GM15510 (cell line): Measurements from ENCODE around the gene RNF144B.

Experiments
- POLR2A ChIP-seq: IDR thresholded peaks from 3 replicates; pipeline ENCODE4 v1.6.1; 2011; ENCODE audit warnings: borderline replicate concordance; ENCODE audit not compliant: insufficient read length; ENCODE audit errors: extremely low read depth

Gene RNF144B

DNA sequence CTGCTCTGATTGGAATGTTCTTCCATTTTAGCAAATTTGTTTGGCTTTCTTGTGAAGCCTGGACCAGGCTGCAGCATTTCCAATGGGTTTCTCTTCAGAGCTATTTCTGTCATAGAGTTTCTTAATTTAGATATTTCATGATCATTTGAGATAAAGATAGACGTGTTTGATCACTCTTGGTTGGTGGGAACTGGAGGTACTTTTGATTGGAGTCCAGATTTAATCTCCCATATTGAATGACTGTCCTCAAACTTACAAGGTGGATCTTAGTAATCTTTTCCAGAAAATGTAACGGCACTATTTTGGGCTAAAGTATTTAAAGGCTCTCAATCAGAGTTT is 29.2 kb downstream of the RNF144B start:
- TF ChIP-seq POLR2A: no peak

DNA sequence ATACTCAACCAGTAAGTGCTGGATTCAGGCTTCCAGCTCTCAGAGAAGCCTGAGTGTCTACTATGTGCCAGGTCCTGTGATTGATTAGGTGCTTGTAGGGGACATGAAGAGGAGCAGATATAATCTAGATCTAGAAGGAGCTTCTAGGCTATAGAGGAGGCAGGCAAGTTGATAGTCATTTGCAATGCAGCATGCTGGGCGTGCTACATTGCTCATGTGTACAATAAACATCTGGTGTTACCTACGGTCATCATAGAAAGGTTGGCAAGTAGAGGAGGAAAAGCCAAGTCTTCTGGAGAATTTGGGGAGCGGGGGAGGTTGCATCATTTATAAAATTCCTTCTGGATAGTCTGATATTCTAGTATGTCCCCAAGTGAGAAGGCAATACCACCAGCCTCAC is 33.2 kb downstream of the RNF144B start:
- no peak for TF ChIP-seq POLR2A

DNA sequence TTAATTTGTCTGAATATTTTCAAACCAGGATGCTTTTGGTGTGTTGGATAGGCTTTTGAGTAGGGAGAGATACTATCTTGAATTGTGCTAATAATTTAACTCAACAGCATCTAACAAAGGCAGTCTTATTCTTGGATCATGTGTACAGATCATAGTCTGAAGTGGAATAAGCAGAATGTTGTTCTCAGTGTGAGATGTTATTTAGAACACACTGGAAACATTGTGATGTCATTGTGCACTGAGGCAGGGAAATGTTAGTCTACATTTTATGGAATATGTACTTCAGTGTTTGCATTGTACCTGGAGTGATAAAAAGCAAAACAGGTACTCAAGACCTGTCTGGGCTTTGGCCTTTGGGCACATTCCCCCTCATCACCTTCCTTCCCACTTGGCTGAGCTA is 35.0 kb downstream of the RNF144B start:
- TF ChIP-seq POLR2A: no peak

DNA sequence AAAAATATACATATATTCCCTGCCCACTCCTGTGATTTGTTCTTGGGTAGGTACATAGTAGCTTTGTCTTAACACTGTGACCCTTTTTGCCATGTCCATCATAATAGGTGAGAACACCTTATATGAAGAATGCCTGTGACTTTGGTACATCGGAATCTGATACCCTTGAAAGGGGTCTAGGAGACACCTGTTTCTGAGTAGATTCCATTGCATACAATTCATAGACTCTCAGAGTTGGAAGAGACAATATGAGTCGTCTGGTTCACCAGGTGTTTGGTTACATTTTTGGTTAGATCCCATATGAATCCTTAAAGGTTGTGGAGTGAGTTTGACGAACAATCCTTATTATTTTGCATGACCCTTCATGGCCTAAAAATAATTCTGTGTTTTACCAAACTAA is 36.3 kb downstream of the RNF144B start:
- no peak for TF ChIP-seq POLR2A

DNA sequence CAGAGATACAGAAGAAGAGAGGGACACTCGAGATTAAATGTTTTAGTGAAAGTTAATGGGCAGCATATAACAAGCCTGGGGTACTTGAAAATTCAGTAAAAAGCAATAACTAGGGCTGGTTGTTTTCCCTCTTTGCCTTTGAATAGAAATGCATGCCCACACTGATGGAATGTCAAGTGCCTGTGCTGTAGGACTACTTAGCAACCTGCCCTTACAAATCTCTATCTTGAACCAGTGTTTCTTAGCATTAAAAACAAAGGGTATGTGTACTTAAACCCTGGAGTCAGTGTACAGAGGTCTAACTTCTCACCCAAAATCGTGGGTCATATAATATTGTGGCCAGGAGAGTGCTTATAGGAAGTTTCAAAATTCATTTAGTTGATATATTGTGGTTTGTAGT is 37.1 kb downstream of the RNF144B start:
- TF ChIP-seq POLR2A: no peak

DNA sequence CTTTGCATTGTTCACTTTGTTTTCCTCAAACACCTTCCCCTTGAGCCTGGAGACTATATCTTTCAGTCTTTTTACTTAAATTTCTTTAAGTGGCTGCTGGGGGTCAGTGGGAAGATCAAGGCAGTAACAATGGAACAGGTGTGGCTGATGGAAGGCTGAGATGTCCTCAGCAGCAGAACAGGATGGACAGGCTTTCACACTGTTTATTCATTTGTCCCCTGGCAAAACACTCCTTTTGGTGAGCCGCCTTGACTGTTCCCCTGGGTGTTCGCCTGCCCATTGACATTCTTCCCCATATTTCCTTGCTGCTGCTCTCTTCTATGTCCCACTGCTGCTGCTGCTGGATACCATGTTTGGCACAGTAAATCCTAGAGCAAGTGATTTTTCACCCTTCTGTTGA is 38.1 kb downstream of the RNF144B start:
- no peak for TF ChIP-seq POLR2A

DNA sequence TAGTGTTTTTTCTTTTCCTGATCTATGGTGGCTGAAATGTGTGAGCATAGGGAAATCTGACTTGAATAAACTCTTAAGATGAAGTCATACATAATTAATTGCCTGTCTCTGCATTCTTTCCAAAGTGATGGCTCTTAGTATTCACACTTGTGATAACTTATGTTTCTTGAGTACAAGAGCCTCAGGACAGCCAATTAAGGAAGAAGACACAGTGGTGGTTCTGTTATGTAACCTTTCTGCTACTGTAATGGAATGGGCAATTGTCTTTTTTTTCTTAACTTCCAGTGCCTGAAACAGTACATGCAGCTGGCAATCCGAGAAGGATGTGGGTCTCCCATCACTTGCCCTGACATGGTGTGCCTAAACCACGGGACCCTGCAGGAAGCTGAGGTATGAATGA is 40.1 kb downstream of the RNF144B start:
- no peak for TF ChIP-seq POLR2A

DNA sequence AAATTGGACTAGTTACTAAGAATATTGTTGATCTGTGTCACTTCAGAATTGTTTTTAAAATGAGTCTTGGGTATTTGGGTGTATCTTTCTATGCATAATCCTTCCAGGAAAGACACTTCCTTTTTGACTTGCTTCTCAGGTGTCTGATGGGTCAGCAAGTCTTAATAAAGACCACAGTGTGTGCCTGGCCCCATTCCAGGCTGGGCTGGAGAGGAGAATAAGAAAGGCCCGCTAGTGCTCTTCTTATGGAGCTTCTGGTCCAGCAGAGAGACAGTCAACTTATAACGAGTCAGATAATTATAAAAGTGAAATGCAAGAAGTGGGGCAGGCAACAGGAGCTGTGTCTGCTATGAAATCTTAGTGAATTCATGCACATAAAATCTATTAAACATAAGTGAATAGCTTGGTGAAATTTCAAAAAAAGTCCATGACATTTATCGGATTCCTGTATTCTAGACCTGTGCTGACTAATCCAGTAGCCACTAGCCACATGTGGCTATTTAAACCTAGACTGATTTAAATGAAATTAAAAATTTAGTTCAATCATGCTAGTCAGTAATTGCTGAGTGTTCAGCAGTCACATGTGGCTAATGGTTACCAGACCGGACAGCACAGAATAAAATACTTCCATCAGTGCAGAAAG is 42.6 kb downstream of the RNF144B start:
- TF ChIP-seq POLR2A: no peak

DNA sequence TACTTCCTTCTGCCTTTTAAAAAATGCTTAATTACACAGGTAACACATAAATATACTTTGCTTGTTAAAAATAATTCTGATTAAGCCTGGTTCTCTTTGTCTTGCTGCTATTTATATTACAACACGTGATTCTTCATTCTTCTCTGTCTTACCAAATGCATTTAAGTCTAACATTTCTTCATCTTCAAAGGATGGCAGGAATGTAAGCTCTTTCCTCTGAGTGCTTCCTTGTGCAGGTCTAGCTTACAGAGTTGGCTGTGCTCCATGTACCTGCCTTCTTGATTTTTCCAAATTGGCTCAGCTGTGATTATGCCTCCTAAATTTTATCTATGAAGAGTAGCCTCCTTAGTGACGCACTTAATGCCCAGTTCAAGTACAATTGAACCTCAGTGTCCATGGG is 44.4 kb downstream of the RNF144B start:
- TF ChIP-seq POLR2A: no peak

DNA sequence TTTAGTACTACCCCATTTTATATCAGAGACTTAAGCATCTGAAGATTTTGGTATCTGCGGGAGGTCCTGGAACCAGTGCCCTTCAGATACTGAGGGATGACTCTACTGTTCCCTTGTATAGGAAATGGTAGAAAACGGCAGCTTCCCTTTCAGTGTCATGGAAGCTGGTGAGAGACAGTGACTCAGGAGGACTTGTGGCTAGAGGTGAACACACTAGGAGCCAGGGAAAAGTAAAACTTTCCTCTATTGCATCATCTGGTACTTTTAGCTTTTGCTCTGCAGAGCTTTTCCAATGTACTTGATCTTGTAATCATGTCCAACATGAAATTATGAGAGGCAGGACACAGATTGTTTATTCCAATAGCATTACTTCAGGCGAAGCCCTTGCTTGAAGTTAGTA is 45.0 kb downstream of the RNF144B start:
- no peak for TF ChIP-seq POLR2A

DNA sequence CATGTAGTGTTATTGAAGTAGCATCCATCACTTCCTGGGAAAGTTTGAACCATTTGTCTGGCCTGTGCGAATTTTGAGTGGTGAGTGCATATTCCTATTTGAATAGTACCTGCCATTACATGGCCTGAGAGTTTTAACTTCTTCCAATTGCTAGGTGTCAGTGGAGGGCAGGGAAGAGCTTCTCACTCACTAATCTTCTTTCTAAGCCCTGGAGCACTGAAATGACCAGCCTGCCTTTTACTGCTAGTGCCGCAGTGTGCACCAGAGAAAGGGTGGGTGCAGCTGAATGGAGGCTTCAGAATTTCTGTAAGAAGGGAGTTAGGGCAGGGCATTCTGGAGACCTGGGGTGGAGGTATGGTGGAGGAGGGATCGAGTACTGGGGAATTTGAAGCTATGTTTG is 45.5 kb downstream of the RNF144B start:
- no peak for TF ChIP-seq POLR2A

DNA sequence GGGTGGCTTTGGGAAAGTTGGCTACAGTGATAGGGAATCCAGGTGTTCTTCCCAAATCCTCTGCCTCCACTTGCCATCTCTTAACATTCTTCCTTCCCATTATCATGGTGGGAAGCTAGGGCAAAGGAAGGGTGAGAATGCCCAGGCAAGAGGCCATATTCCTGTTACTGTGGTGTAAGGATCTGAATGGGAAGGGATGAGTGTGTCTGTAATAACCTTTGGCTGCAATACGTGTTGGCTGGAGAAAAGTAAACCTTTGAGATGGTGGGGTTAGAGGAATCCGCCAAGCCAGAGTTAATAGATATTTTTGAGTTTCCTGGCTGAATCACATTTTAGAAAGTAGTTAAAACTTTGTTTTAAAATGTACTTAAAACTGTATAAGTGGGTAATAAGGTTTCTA is 45.9 kb downstream of the RNF144B start:
- TF ChIP-seq POLR2A: no peak

DNA sequence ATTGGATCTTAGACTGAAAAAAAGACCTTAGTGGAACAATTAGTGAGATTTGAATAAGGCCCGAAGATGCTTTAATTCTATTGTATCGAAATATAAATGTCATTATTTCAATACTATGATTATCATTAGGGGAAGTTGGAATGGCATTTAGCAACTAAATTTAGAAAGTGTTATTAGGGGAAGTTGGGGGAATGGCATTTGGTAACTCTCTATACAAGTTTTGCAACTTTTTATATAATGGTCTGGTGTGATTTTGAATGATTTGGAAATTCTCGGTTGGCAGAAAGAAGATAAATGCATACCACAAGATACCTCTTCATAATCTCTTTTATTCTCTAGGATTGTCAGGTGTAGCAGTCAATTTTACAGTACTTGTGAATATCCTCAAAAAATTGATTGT is 49.2 kb downstream of the RNF144B start:
- no peak for TF ChIP-seq POLR2A

DNA sequence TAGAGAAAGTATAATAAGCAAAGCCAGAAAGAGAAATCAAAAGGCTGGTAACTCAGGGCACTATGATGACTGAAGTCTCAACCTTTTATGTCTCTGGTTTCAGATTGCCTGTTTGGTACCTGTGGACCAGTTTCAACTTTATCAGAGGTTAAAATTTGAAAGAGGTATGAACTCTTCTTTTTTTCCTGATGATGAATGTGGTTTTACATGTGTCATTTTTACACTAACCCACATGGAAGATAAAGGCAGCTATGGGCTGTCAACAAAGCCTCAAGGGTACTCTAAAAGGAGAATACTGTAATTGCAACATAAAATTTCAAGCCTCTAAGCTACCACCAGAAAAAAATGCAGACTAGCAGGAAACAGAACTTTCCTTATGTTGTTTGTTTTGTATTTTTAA is 52.4 kb downstream of the RNF144B start:
- no peak for TF ChIP-seq POLR2A

DNA sequence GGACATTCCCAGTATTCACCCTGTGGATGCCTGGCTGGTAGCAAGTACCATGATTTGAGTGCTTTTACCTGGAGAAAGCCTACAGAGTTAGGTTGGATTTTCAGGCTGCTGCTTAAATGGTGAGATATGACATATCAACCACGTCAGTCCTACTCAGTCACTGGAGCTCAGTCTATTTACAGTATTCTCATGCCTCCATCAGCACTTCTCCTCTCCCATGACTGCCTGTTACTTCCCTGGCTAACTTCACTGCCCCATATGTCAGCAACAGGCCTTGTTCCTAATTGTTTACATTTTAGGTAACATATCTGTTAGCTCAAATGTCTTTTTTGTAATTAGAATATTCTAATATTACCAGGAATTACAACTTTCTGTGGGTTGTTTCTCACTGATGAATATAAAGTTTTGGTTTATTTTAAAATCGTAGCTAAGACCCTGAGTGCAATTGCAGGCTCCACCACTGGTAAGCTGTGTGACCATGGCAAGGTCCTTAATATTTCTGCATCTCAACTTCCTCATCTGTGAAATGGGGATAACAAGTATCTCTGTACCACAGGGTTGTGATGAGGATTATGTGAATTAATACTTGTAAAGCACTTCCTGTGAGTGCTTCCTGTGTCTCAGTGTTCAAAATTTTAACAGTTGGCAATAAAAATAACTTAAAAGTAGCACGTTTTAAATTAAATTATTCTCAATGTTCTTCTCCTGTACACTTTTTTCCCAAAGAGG is 54.3 kb downstream of the RNF144B start:
- no peak for TF ChIP-seq POLR2A

DNA sequence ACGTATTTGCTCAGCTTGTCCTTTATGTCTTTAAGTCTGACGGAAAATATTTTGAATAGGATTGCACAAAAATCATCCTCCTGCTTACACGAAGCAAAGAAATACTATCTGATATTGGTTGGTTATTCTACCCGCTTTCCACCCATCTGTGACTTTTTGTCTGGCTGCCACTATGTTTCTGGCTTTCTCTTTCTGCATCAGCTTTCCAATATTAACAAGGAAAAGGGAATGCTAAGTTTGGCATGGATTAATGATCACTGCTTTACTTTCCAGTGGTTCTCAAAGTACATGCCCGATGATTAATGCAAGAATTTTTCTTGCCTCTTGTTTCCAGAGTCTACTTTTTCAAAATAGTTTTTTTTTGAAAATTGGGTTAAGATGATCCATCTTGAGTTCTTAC is 57.0 kb downstream of the RNF144B start:
- TF ChIP-seq POLR2A: no peak
